ENCODE data around the gene FNDC3B.

DNA sequence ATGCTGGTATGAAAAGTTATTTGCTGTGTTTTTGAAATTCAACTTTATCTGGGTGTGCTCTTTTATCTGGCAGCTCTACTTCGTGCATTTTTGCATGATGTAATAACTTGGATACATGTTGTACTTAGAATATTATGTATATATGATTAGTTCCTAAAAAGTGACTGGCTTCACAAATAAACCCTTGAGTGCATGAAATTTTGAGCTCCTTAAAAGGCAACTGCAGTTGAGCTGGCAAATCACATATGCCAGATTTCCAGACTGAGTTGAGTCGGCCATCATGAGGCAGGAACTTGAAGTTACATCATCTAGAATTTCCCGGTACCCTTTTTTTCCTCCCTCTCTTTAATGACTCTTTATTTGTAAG, 162.5 kb downstream of the FNDC3B start:
- TF ChIP-seq, protein P1, sequence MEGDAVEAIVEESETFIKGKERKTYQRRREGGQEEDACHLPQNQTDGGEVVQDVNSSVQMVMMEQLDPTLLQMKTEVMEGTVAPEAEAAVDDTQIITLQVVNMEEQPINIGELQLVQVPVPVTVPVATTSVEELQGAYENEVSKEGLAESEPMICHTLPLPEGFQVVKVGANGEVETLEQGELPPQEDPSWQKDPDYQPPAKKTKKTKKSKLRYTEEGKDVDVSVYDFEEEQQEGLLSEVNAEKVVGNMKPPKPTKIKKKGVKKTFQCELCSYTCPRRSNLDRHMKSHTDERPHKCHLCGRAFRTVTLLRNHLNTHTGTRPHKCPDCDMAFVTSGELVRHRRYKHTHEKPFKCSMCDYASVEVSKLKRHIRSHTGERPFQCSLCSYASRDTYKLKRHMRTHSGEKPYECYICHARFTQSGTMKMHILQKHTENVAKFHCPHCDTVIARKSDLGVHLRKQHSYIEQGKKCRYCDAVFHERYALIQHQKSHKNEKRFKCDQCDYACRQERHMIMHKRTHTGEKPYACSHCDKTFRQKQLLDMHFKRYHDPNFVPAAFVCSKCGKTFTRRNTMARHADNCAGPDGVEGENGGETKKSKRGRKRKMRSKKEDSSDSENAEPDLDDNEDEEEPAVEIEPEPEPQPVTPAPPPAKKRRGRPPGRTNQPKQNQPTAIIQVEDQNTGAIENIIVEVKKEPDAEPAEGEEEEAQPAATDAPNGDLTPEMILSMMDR (IDR thresholded peaks at IDR 0.05; ENCODE audit: low read depth, low read length, missing input control): no peak
- TF ChIP-seq, protein P2, sequence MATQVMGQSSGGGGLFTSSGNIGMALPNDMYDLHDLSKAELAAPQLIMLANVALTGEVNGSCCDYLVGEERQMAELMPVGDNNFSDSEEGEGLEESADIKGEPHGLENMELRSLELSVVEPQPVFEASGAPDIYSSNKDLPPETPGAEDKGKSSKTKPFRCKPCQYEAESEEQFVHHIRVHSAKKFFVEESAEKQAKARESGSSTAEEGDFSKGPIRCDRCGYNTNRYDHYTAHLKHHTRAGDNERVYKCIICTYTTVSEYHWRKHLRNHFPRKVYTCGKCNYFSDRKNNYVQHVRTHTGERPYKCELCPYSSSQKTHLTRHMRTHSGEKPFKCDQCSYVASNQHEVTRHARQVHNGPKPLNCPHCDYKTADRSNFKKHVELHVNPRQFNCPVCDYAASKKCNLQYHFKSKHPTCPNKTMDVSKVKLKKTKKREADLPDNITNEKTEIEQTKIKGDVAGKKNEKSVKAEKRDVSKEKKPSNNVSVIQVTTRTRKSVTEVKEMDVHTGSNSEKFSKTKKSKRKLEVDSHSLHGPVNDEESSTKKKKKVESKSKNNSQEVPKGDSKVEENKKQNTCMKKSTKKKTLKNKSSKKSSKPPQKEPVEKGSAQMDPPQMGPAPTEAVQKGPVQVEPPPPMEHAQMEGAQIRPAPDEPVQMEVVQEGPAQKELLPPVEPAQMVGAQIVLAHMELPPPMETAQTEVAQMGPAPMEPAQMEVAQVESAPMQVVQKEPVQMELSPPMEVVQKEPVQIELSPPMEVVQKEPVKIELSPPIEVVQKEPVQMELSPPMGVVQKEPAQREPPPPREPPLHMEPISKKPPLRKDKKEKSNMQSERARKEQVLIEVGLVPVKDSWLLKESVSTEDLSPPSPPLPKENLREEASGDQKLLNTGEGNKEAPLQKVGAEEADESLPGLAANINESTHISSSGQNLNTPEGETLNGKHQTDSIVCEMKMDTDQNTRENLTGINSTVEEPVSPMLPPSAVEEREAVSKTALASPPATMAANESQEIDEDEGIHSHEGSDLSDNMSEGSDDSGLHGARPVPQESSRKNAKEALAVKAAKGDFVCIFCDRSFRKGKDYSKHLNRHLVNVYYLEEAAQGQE (IDR thresholded peaks at IDR 0.05): no peak
- no peak for TF ChIP-seq TAF1 (conservative IDR thresholded peaks at IDR 0.05)
- TF ChIP-seq GABPA (IDR thresholded peaks at IDR 0.05 in 1 of 2, conservative IDR thresholded peaks at IDR 0.05 in 1 of 2): no peak
- TF ChIP-seq, protein P3, sequence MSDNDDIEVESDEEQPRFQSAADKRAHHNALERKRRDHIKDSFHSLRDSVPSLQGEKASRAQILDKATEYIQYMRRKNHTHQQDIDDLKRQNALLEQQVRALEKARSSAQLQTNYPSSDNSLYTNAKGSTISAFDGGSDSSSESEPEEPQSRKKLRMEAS (IDR thresholded peaks at IDR 0.05): no peak
- TF ChIP-seq, protein P4, sequence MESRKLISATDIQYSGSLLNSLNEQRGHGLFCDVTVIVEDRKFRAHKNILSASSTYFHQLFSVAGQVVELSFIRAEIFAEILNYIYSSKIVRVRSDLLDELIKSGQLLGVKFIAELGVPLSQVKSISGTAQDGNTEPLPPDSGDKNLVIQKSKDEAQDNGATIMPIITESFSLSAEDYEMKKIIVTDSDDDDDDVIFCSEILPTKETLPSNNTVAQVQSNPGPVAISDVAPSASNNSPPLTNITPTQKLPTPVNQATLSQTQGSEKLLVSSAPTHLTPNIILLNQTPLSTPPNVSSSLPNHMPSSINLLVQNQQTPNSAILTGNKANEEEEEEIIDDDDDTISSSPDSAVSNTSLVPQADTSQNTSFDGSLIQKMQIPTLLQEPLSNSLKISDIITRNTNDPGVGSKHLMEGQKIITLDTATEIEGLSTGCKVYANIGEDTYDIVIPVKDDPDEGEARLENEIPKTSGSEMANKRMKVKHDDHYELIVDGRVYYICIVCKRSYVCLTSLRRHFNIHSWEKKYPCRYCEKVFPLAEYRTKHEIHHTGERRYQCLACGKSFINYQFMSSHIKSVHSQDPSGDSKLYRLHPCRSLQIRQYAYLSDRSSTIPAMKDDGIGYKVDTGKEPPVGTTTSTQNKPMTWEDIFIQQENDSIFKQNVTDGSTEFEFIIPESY (IDR thresholded peaks at IDR 0.05): no peak
- TF ChIP-seq JUND (IDR thresholded peaks at IDR 0.05): no peak
- TF ChIP-seq HNF4A (conservative IDR thresholded peaks at IDR 0.05): no peak
- TF ChIP-seq RAD21 (IDR thresholded peaks at IDR 0.05): no peak
- no peak for TF ChIP-seq SP1 (IDR thresholded peaks at IDR 0.05)
- TF ChIP-seq, protein P5, sequence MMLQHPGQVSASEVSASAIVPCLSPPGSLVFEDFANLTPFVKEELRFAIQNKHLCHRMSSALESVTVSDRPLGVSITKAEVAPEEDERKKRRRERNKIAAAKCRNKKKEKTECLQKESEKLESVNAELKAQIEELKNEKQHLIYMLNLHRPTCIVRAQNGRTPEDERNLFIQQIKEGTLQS (IDR thresholded peaks at IDR 0.05): no peak
- TF ChIP-seq YY1 (IDR thresholded peaks at IDR 0.05): peak; percentile 31
- TF ChIP-seq FOXA2 (IDR thresholded peaks at IDR 0.05): no peak
- peak in 1 of 2 donors; percentile 10 for TF ChIP-seq RXRA (IDR thresholded peaks at IDR 0.05)

Data from liver (tissue), 3 donors.